ENCODE results near the gene EIF2AK3.

GRCh38 chr2:88666576-88666975 lies 39.3 kb upstream of the EIF2AK3 start:
- TF ChIP-seq CTCF (IDR thresholded peaks at IDR 0.05) (no peak), EP300 (IDR thresholded peaks at IDR 0.05) (no peak)

Data from upper lobe of left lung (tissue), 4 donors.